ENCODE results near the gene RAP1GAP2. TPM values are rescaled to one million over a fixed set of nuclear protein-coding genes. Genes with fewer than 3 reads are reported as not detected.

RAP1GAP2 gene
- total and polyA plus RNA-seq, 7 donors = 0.25 to 2.0 (median 0.84) TPM

DNA sequence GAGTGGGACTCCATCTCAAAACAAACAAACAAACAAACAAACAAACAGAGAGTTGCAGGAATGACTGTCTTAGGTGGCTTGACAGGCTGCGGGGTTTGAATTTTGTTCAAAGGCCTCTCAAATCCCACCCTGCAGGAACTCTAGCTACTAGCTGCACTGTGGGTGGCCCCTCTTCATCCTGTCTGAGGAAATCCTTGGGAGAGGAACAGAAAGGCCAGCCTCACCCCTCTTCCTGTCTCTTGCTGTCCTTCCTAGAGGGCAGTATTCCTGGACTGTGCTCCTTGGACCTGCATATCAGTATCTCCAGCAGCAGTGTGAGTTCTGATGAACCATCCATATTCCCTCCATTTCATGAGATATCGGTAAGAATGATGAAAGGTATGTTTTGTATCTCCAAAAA, 44.7 kb upstream of the RAP1GAP2 start:
- no peaks in the 10 kb centered on the region for H3K36me3 ChIP-seq (ENCODE audit: insufficient read depth in 1 of 2, low read depth in 1 of 2)
- H3K27ac ChIP-seq = no peak overlapping the region
- TF ChIP-seq, protein P1, sequence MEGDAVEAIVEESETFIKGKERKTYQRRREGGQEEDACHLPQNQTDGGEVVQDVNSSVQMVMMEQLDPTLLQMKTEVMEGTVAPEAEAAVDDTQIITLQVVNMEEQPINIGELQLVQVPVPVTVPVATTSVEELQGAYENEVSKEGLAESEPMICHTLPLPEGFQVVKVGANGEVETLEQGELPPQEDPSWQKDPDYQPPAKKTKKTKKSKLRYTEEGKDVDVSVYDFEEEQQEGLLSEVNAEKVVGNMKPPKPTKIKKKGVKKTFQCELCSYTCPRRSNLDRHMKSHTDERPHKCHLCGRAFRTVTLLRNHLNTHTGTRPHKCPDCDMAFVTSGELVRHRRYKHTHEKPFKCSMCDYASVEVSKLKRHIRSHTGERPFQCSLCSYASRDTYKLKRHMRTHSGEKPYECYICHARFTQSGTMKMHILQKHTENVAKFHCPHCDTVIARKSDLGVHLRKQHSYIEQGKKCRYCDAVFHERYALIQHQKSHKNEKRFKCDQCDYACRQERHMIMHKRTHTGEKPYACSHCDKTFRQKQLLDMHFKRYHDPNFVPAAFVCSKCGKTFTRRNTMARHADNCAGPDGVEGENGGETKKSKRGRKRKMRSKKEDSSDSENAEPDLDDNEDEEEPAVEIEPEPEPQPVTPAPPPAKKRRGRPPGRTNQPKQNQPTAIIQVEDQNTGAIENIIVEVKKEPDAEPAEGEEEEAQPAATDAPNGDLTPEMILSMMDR (IDR thresholded peaks at IDR 0.05) = no peak
- H3K9me3 ChIP-seq = no peaks in the 10 kb centered on the region
- peaks cover 0 to 75% (median 18%) of the 10 kb centered on the region in 3 donors for H3K27me3 ChIP-seq (ENCODE audit: insufficient read depth in 3 of 3, low read length in 2 of 3)
- intact Hi-C loops (cut with DNase I) = no loop called here
- no peak overlapping the region for H3K4me3 ChIP-seq
- WGBS, 3 donors = 61 to 69% (median 64%) methylated on average over 2 of the region's 2 CpGs
- no peaks in the 10 kb centered on the region for H3K4me1 ChIP-seq
- DNase-seq (no peak), ATAC-seq (no peak)

DNA sequence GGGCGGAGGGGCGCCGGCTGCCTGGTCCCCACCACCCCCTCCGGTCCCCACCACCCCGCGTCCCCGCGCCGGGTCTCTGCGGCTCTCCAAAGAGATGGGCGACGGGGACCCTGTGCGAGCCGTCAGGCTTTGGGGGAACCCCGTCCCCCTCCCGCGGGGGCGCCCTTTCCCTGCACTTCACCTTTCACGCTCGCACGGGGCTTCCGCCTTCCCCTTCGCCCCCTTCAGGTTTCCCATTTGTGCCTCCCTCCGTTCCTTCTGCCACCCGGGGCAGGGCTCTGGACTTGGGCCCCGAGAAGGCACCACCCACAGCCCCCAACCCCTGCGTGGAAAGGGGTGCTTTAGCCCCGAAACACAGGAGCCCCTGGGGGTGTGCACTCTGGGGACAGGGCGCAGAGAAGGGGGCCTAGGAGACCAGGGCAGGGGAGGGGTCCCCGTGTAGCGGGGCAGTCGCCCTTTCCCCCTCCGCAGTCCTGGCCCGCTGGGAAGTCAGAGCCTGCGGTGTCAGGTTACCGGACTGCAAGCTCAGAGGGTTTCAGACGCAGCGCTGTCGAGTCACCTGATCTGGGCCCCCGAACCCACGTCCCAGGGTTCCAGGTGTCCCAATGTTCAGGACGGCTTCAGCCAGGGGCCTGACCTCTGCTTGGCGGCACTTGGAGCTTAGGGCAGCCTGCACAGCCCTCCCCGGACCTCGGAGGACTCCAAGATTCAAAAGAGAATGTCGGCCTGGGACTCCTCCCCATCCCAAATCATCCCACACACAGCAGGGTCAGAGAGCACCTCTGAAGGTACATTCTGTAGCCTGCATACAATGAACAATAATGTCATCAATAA, 40.1 kb upstream of the RAP1GAP2 start:
- TF ChIP-seq, protein P1 (IDR thresholded peaks at IDR 0.05) = no peak
- H3K27me3 ChIP-seq (ENCODE audit: insufficient read depth in 3 of 3, low read length in 2 of 3) = peaks cover 0 to 75% (median 21%) of the 10 kb centered on the region in 3 donors
- no peaks in the 10 kb centered on the region for H3K4me1 ChIP-seq
- DNase-seq = no peak
- no peak for ATAC-seq
- intact Hi-C loops (cut with DNase I) = no loop called here
- peak overlapping the region; percentile 49 for H3K4me3 ChIP-seq
- no peaks in the 10 kb centered on the region for H3K36me3 ChIP-seq (ENCODE audit: insufficient read depth in 1 of 2, low read depth in 1 of 2)
- 1% methylated on average over 27 to 46 of the region's 46 CpGs for WGBS, 3 donors
- H3K27ac ChIP-seq = no peak overlapping the region
- no peaks in the 10 kb centered on the region for H3K9me3 ChIP-seq

DNA sequence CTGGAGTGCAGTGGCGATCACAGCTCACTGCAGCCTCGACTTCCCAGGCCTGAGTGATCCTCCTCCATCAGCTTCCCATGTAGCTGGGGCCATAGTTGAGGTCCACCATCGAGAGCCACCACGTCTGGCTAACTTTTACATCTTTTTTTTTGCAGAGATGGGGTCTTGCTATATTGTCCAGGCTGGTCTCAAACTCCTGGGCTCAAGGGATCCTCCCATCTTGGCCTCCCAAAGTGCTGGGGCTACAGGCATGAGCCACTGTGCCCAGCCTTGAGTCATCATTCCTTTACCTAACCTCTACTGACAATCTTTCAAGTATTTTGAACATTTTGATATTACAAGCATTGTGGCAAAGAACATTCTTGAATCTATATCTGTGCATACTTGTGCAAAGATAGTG, 37.4 kb upstream of the RAP1GAP2 start:
- Histone ChIP-seq H3K27ac (no peak overlapping the region), H3K4me3 (no peak overlapping the region), H3K36me3 (ENCODE audit: insufficient read depth in 1 of 2, low read depth in 1 of 2) (no peaks in the 10 kb centered on the region), H3K9me3 (no peaks in the 10 kb centered on the region), H3K4me1 (no peaks in the 10 kb centered on the region), H3K27me3 (ENCODE audit: insufficient read depth in 3 of 3, low read length in 2 of 3) (peaks cover 0 to 71% (median 24%) of the 10 kb centered on the region in 3 donors)
- DNase-seq (no peak), ATAC-seq (no peak)
- intact Hi-C loops (cut with DNase I) = no loop called here
- TF ChIP-seq, protein P1 (IDR thresholded peaks at IDR 0.05) = no peak
- 61 to 70% (median 62%) methylated on average over 4 of the region's 4 CpGs for WGBS, 3 donors

DNA sequence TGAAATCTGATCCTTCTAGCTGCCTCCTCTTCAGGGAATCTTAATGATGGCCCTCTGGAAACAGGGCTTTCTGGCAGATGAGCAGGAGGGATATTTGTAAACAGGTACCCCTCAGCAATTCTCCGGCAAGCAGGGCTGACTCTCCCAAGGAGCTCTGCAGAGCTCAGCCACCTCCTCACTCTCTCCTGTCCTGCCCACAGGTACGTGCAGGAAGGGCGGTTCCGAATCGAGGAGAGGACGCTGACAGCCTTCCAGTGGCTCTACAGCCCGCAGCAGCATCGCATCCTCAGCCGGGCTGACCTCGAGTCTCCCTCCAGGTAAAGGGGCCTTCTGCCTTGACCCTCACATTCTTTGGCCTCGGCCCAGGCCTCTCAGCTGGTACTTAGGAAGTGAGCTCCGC, 26.1 kb upstream of the RAP1GAP2 start:
- intact Hi-C loops (cut with DNase I) = no loop called here
- Histone ChIP-seq H3K27ac (no peak overlapping the region), H3K4me1 (no peaks in the 10 kb centered on the region), H3K9me3 (no peaks in the 10 kb centered on the region), H3K36me3 (ENCODE audit: insufficient read depth in 1 of 2, low read depth in 1 of 2) (no peaks in the 10 kb centered on the region), H3K4me3 (no peak overlapping the region), H3K27me3 (ENCODE audit: insufficient read depth in 3 of 3, low read length in 2 of 3) (peaks cover 0 to 33% (median 2%) of the 10 kb centered on the region in 3 donors)
- ATAC-seq = no peak
- 37 to 49% (median 43%) methylated on average over 12 of the region's 12 CpGs for WGBS, 3 donors
- TF ChIP-seq, protein P1 (IDR thresholded peaks at IDR 0.05) = no peak
- DNase-seq = no peak

Data from psoas muscle (tissue), 8 donors.